Cerebellar nuclear complex (tissue), 1 donor: ENCODE data around the gene CACNA2D1.
"Not testable (repeated sequence)": the region's sequence is repeated elsewhere in the genome, so short reads cannot be mapped to it uniquely, and the experiment has no call there.

ENCODE experiments used
- DNase-seq, 2 experiments: peaks; one replicate each; lab custom pipeline; 2025; lab: John Stamatoyannopoulos, UW

Gene CACNA2D1

GRCh38 chr7:82393076-82393839, 50.3 kb downstream of the CACNA2D1 start:
- DNase-seq: no peak

- DNase-seq: no peak
These were observed 52.6 kb downstream of the CACNA2D1 start for GRCh38 chr7:82390936-82391335.

- DNase-seq: no peak
These were observed 53.7 kb downstream of the CACNA2D1 start for GRCh38 chr7:82389876-82390275.

GRCh38 chr7:82388138-82388537, 55.4 kb downstream of the CACNA2D1 start:
- no peak for DNase-seq

- DNase-seq: not testable (repeated sequence)
These were observed 57.0 kb downstream of the CACNA2D1 start for GRCh38 chr7:82386571-82386970.

GRCh38 chr7:82384779-82385178, 58.8 kb downstream of the CACNA2D1 start:
- no peak for DNase-seq

GRCh38 chr7:82384051-82384464, 59.5 kb downstream of the CACNA2D1 start:
- DNase-seq: no peak

GRCh38 chr7:82382276-82382675, 61.3 kb downstream of the CACNA2D1 start:
- no peak for DNase-seq

GRCh38 chr7:82376739-82377138, 66.8 kb downstream of the CACNA2D1 start:
- DNase-seq: no peak

- no peak for DNase-seq
These were observed 67.9 kb downstream of the CACNA2D1 start for GRCh38 chr7:82375713-82376112.

- DNase-seq: no peak
These were observed 68.4 kb downstream of the CACNA2D1 start for GRCh38 chr7:82375129-82375528.

- no peak for DNase-seq
These were observed 69.5 kb downstream of the CACNA2D1 start for GRCh38 chr7:82373926-82374635.

GRCh38 chr7:82364671-82365070, 78.9 kb downstream of the CACNA2D1 start:
- no peak for DNase-seq

GRCh38 chr7:82364048-82364447, 79.5 kb downstream of the CACNA2D1 start:
- DNase-seq: no peak

- no peak for DNase-seq
These were observed 81.4 kb downstream of the CACNA2D1 start for GRCh38 chr7:82362129-82362706.

- DNase-seq: no peak
These were observed 82.8 kb downstream of the CACNA2D1 start for GRCh38 chr7:82360591-82361368.

- no peak for DNase-seq
These were observed 84.2 kb downstream of the CACNA2D1 start for GRCh38 chr7:82359426-82359825.

- no peak for DNase-seq
These were observed 84.7 kb downstream of the CACNA2D1 start for GRCh38 chr7:82358923-82359322.

- no peak for DNase-seq
These were observed 85.5 kb downstream of the CACNA2D1 start for GRCh38 chr7:82358009-82358578.

GRCh38 chr7:82348251-82348650, 95.3 kb downstream of the CACNA2D1 start:
- no peak for DNase-seq

GRCh38 chr7:82347808-82348207, 95.8 kb downstream of the CACNA2D1 start:
- no peak for DNase-seq

- no peak for DNase-seq
These were observed 97.7 kb downstream of the CACNA2D1 start for GRCh38 chr7:82345886-82346285.
